Muscle of leg (tissue), 11 donors: ENCODE data around the gene LRRTM3. TPM values are rescaled to one million over a fixed set of nuclear protein-coding genes. Genes with fewer than 3 reads are reported as not detected.

ENCODE experiments used
- DNase-seq: peaks from one replicate; pipeline ENCODE4 v3.0.0; 2013
- H3K27ac ChIP-seq: one replicate; pipeline ENCODE4 v1.5.1; 2013; ENCODE audit warnings: mild to moderate bottlenecking, low read length, control low read depth
- H3K27me3 ChIP-seq: one replicate; pipeline ENCODE4 v1.6.1; 2013; ENCODE audit warnings: low read length; ENCODE audit not compliant: control insufficient read depth, insufficient read depth
- H3K36me3 ChIP-seq: one replicate; pipeline ENCODE4 v1.6.1; 2013; ENCODE audit warnings: low read length; ENCODE audit not compliant: control insufficient read depth, insufficient read depth
- H3K4me1 ChIP-seq: one replicate; pipeline ENCODE4 v1.6.1; 2013; ENCODE audit warnings: low read length; ENCODE audit not compliant: control insufficient read depth, insufficient read depth
- H3K4me3 ChIP-seq: one replicate; pipeline ENCODE4 v1.5.1; 2013; ENCODE audit warnings: low read length, control low read depth
- H3K9me3 ChIP-seq: replicated peaks from 2 replicates; pipeline ENCODE4 v1.6.1; 2013; ENCODE audit warnings: low read depth, low read length; ENCODE audit not compliant: control insufficient read depth
- WGBS: methylation state at CpG from one replicate; pipeline ENCODE4 v1.1.5; 2013; ENCODE audit warnings: missing lambda C conversion rate; ENCODE audit not compliant: insufficient coverage; 5-methylcytosine and 5-hydroxymethylcytosine counted together
- polyA plus RNA-seq, 8 donors: library from polyadenylated mRNA; unstranded; fragments of 120-200 nt; gene quantifications; one replicate each; pipeline versions ENCODE4 v1.2.1 to v1.2.3, GENCODE V29; 2013; ENCODE audit warnings: inconsistent platforms in 1 of 8, low replicate concordance in 1 of 8; ENCODE audit not compliant: insufficient read length in 8 of 8, insufficient read depth in 1 of 8
- total RNA-seq: library from RNA; stranded (reverse); fragments of 120-200 nt; gene quantifications from one replicate; pipeline ENCODE4 v1.2.4, GENCODE V29; 2013

The LRRTM3 gene
- total and polyA plus RNA-seq, 9 donors: 1.7 to 6.8 (median 2.2) TPM

DNA sequence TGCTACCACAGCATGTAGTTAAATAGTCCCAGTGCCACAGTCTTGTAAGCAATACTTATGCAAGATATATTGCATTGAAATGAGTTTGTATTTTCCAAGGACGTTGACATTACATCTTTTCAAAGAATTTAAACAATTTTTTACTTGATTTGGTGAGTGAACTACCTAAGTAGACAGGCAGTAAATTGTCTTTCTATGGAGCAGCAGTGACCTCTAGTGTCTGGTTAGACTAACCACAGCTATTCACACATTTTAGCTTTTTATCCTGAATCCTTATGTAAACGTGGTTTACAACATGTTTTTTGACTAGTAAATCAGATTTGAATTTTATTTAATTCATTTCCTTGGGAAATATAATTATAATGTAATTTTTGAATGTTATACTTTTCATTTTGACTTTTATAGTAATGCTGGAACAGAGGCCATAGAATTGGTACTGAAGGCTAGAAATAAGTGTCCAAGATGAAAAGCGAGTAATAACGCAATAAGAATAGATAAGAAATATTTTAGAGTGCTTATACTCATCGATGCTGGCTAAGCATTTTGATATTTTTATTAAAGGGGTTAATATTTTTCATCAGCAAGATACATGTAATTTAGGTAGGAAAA lies 5.6 kb downstream of the LRRTM3 start:
- Histone ChIP-seq H3K36me3 (no peaks in the 10 kb centered on the region), H3K27ac (no peak overlapping the region), H3K4me1 (no peaks in the 10 kb centered on the region), H3K9me3 (no peaks in the 10 kb centered on the region), H3K4me3 (no peak overlapping the region), H3K27me3 (peaks cover 14% of the 10 kb centered on the region)
- peak; percentile 77 for DNase-seq
- WGBS: no CpG with 5 or more reads among the region's 5 CpGs

DNA sequence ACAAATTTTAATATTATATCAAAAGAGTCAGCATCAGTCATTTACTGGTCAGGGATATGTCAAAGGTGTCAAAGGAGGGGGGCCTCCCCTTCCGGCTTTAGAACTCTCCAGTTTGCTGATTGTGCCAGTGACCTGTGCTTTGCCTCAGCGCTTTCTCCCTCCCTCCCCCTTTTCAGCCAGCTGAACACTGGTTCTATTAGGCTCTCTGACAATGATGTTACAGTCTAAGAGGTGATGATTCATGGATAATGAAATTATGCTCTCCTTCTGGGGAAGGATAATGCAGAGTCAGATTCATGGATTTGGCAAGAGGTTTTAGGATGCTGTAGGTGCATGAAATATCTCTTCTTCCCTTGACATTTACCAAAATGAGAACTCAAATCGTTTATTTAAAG lies 6.1 kb downstream of the LRRTM3 start:
- Histone ChIP-seq H3K4me1 (no peaks in the 10 kb centered on the region), H3K9me3 (no peaks in the 10 kb centered on the region), H3K4me3 (no peak overlapping the region), H3K27ac (no peak overlapping the region), H3K36me3 (no peaks in the 10 kb centered on the region), H3K27me3 (peaks cover 12% of the 10 kb centered on the region)
- no peak for DNase-seq
- WGBS: no CpG with 5 or more reads among the region's 3 CpGs

DNA sequence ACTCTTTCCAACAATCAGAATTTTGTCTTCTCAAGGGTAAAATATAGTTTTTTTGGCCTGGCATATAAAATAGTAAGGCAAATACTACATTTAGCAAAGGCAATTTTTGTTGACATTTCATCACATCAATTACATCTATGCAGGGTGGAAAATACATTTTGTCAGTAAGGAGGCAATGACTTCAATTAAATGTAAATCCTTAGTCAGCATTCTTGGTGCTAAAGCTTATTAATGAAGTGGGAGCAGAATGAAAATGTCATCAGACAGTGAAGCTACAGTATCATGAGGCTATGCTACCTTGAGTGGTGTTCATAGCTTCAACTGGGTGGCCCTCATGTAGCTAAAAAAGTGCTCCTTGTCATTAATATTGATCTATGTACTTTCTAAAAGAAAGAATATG lies 8.9 kb downstream of the LRRTM3 start:
- DNase-seq: no peak
- H3K27me3 ChIP-seq: no peaks in the 10 kb centered on the region
- no peak overlapping the region for H3K4me3 ChIP-seq
- no peak overlapping the region for H3K27ac ChIP-seq
- H3K4me1 ChIP-seq: no peaks in the 10 kb centered on the region
- H3K36me3 ChIP-seq: no peaks in the 10 kb centered on the region
- no peaks in the 10 kb centered on the region for H3K9me3 ChIP-seq

DNA sequence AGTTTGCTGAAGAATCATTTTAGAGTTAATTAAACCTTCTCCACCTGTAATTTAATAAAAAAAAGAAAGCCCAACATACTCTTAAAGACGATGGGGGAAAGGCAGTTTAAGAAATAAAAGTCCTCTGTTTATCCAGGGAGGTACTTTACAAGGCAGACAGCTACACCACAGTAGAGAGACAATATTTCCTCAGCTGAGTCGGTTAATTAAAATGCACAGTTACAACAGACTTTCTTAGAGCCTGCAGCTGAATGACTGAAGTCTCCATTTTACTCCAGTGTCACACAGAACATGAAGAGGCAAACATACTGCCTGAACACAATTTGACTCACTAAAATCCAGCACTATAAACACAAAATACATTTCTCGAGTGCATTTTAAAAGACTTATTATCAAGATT lies 15.1 kb downstream of the LRRTM3 start:
- H3K27ac ChIP-seq: no peak overlapping the region
- H3K9me3 ChIP-seq: peaks cover 3% of the 10 kb centered on the region
- H3K4me1 ChIP-seq: no peaks in the 10 kb centered on the region
- no peak overlapping the region for H3K4me3 ChIP-seq
- H3K27me3 ChIP-seq: no peaks in the 10 kb centered on the region
- DNase-seq: no peak
- no peaks in the 10 kb centered on the region for H3K36me3 ChIP-seq
- 38% methylated on average over 1 of the region's 3 CpGs for WGBS

DNA sequence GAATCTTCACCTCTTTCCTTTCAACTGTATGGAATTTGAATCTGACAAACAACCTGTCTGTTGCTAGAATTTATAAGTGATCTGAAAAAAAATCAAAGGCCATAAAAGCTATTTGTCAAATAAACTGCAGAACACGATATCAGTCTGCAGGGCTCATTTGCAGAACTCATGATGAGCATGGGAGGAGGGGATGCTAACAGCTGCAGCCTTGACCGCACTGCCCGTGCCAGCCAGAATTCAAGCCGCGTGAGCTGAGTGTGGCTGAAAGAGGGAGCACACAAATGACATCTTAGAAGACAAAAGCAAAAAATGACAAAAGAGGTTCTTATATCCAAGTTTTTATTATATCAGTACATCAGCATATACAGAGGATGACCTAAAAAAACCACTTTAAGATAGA lies 15.7 kb downstream of the LRRTM3 start:
- Histone ChIP-seq H3K27me3 (no peaks in the 10 kb centered on the region), H3K27ac (no peak overlapping the region), H3K36me3 (no peaks in the 10 kb centered on the region), H3K4me1 (no peaks in the 10 kb centered on the region), H3K4me3 (no peak overlapping the region), H3K9me3 (peaks cover 3% of the 10 kb centered on the region)
- no CpG with 5 or more reads among the region's 5 CpGs for WGBS
- DNase-seq: peak; percentile 72

DNA sequence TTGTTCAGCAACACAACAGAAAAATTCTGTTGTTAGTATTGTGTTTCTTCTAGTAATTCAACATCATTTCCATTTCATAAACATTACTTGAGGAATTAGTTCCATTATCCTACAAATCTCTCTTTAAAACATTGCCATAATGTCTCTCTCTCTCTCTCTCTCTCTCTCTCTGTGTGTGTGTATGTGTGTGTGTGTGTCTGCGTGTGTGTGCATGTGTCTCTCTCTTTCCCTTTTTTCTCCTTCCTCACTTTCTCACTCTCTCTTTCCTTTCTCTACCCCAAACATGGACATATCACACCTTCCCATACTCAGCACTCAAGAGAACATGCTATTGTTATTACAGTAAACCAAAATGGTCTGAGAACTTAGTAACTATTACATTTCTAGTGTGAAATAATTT lies 16.6 kb downstream of the LRRTM3 start:
- no peak for DNase-seq
- WGBS: no CpG with 5 or more reads among the region's 1 CpG

DNA sequence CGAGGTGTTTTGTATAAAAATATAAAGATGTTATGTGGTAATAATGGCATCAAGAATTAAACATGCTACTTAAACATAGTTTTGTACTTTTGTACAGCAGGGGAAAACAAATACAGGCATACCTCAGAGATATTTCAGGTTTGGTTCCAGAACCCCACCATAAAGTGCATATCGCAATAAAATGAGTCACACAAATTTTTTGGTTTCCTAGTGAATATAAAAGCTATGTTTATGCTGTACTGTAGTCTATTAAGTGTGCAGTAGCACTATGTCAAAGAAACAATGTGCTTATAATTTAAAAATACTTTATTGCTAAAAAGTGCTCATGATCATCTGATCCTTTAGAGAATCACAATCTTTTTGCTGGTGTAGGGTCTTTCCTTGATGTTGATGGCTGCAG lies 17.8 kb downstream of the LRRTM3 start:
- no CpG with 5 or more reads among the region's 2 CpGs for WGBS
- DNase-seq: no peak
- Histone ChIP-seq H3K27ac (no peak overlapping the region), H3K4me3 (no peak overlapping the region), H3K4me1 (no peaks in the 10 kb centered on the region), H3K9me3 (peaks cover 3% of the 10 kb centered on the region), H3K36me3 (no peaks in the 10 kb centered on the region), H3K27me3 (no peaks in the 10 kb centered on the region)

More for the DNA sequence above, 16.6 kb downstream of the LRRTM3 start:
- peaks cover 3% of the 10 kb centered on the region for H3K9me3 ChIP-seq
- no peak overlapping the region for H3K4me3 ChIP-seq
- no peak overlapping the region for H3K27ac ChIP-seq
- no peaks in the 10 kb centered on the region for H3K4me1 ChIP-seq
- H3K27me3 ChIP-seq: no peaks in the 10 kb centered on the region
- no peaks in the 10 kb centered on the region for H3K36me3 ChIP-seq

DNA sequence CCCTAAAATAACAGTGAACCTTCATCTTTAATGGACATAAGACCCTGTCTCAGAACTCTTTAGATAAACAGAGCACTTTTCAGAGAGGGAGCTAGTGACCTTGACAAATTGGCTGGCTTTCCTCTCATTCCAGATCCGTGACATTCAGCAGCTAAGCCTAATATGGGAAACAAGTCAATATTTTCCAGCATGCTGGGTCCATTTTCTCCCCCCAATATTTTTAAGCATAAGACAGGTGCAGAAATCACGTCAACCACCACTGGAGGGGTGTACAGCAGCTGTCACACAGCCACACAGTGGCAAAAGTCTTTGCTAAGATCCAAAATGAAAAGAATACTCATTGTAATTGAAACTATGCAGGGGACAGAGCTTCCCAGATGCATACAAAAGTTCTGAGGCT lies 26.1 kb downstream of the LRRTM3 start:
- no peak overlapping the region for H3K4me3 ChIP-seq
- DNase-seq: peak; percentile 80
- peak overlapping the region; percentile 44 for H3K27ac ChIP-seq
- H3K36me3 ChIP-seq: no peaks in the 10 kb centered on the region
- H3K4me1 ChIP-seq: peaks cover 4% of the 10 kb centered on the region
- H3K27me3 ChIP-seq: no peaks in the 10 kb centered on the region
- H3K9me3 ChIP-seq: no peaks in the 10 kb centered on the region
- 33% methylated on average over 1 of the region's 2 CpGs for WGBS

DNA sequence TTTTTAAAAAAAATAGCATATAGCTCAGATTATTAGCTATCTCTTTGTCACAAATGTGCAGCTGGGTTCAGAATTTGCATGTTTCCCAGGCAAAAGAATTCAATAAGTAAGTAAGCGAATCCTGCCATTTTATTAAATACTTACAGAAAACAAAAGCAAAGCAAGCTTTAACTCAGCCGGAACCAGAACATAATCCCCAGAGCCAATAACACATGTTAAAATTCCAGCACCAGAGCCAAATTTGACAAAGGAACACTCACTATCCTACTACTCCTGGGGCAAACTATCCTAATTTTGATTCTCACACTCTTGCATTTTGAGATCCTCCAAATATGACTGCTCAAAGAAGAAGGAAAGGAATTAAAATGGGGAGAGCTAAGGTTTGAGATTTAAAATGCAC lies 32.6 kb downstream of the LRRTM3 start:
- DNase-seq: peak; percentile 91
- H3K9me3 ChIP-seq: no peaks in the 10 kb centered on the region
- H3K36me3 ChIP-seq: no peaks in the 10 kb centered on the region
- 20% methylated on average over 2 of the region's 2 CpGs for WGBS
- no peak overlapping the region for H3K4me3 ChIP-seq
- peaks cover 6% of the 10 kb centered on the region for H3K4me1 ChIP-seq
- peak overlapping the region; percentile 77 for H3K27ac ChIP-seq
- H3K27me3 ChIP-seq: no peaks in the 10 kb centered on the region

DNA sequence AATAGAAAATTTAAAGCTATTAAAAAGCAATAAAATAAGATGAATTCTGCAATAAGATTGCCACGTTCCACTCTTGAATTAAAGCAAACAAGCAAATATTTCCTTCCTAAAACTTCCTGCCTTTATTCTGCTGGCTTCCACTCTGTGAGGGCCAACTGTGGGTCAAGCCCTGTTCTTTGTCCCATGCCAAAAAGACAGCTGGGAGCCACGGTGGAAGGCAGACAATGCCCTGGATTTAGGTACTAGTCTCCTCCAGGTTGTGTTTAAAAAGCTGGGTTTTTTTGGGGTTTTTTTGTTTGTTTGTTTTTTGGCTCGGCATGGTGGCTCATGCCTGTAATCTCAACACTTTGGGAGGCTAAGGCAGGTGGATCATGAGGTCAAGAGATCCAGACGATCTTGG lies 39.1 kb downstream of the LRRTM3 start:
- H3K27ac ChIP-seq: no peak overlapping the region
- H3K27me3 ChIP-seq: no peaks in the 10 kb centered on the region
- H3K4me1 ChIP-seq: no peaks in the 10 kb centered on the region
- H3K4me3 ChIP-seq: no peak overlapping the region
- no peaks in the 10 kb centered on the region for H3K36me3 ChIP-seq
- H3K9me3 ChIP-seq: no peaks in the 10 kb centered on the region
- WGBS: 57% methylated on average over 2 of the region's 4 CpGs
- no peak for DNase-seq

DNA sequence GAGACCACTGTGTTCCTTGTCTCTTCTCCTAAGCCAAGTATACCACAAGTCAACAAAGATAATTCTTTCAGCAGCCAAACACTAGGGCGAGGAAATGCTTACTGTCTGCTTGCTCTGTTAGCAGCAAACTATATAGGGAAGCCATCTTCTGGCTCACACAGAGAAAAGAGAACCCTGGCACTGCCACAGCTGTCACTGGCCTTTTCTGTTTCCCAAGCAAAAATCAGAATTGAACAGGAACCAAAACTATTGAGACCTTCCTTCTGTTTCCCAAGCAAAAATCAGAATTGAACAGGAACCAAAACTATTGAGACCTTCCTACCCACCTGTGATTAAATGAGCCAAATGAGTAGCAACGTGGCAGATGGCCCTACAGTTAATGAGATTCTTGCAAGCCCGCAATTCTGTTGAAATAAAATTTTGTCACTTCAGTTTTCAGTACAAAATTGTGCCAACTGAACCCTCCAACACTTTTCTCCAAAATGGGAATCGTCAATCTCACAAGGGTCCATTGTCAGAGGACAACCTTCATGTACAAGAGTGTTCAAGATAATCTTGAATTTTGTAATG lies 54.5 kb downstream of the LRRTM3 start:
- Histone ChIP-seq H3K9me3 (no peaks in the 10 kb centered on the region), H3K27ac (no peak overlapping the region), H3K27me3 (no peaks in the 10 kb centered on the region), H3K4me3 (no peak overlapping the region), H3K36me3 (no peaks in the 10 kb centered on the region), H3K4me1 (peaks cover 2% of the 10 kb centered on the region)
- WGBS: 67% methylated on average over 1 of the region's 4 CpGs
- DNase-seq: peak; percentile 15
